Activated CD8-positive, alpha-beta memory T cell treated with anti-CD3 and anti-CD28 coated beads, Interleukin-2, amount 10 ng/mL, durations not matched to agents 7 days and 5 days (primary cell): Measurements from ENCODE around the gene PMEPA1. TPM values are rescaled to one million over a fixed set of nuclear protein-coding genes. Genes with fewer than 3 reads are reported as not detected.

Experiments used
- ATAC-seq: fragments of 150-1000 bp; cut with Tn5 transposase; one replicate; pipeline ENCODE4 v1.10.0; 2021; ENCODE audit warnings: moderate library complexity
- CTCF ChIA-PET: fragments of 350-600 bp; sonication (Branson Sonifier 250); formaldehyde crosslinking; loops from one replicate; lab custom pipeline; 2021; ENCODE audit warnings: antibody characterized with exemption; lab: Charles Lee
- DNase-seq: peaks from one replicate; pipeline ENCODE4 v3.0.0-alpha.2; 2020
- H3K27ac Mint-ChIP-seq: one replicate; pipeline ENCODE4 v1.8.0; 2021; ENCODE audit warnings: mild to moderate bottlenecking, mixed read lengths
- H3K27me3 Mint-ChIP-seq: one replicate; pipeline ENCODE4 v1.8.0; 2021; ENCODE audit warnings: mixed read lengths
- H3K36me3 Mint-ChIP-seq: one replicate; pipeline ENCODE4 v1.8.0; 2021; ENCODE audit warnings: mild to moderate bottlenecking, mixed read lengths
- H3K4me1 Mint-ChIP-seq: one replicate; pipeline ENCODE4 v1.8.0; 2021; ENCODE audit warnings: mixed read lengths
- H3K4me3 Mint-ChIP-seq: one replicate; pipeline ENCODE4 v1.8.0; 2021; ENCODE audit warnings: mild to moderate bottlenecking, moderate library complexity, mixed read lengths
- H3K9me3 Mint-ChIP-seq: one replicate; pipeline ENCODE4 v1.8.0; 2022; ENCODE audit warnings: low read depth, mixed read lengths
- total RNA-seq, 2 experiments: library from RNA; stranded (reverse); gene quantifications; one replicate each; pipeline ENCODE4 v1.2.3, GENCODE V29; 2021

Gene PMEPA1
- total RNA-seq, 2 experiments from 2014 or later = 0.20 to 1.2 TPM

DNA sequence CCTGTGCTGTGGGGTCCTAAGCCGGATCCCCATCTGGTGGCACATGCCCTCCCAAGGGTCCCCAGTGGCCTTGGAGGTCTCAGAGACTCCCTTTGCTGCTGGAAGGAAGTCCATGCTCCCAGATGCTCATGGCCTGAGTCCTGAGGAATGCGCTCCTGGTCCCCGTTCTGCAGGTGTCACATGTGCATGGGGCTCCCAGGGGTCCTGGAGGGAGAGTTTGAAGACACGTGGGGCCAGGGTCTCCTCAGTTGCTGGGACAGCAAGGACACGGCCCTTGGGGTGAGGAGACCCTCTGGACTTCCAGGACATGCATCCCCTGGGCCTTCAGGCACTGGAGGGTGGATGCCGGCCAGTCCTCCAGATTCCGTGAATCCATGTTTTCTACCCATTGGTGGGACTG is 101.3 kb downstream of the PMEPA1 start:
- Mint-ChIP-seq H3K36me3 (peaks cover 50% of the 10 kb centered on the region), H3K4me1 (peaks cover 24% of the 10 kb centered on the region), H3K27ac (no peak overlapping the region), H3K4me3 (no peak overlapping the region), H3K9me3 (no peaks in the 10 kb centered on the region), H3K27me3 (peaks cover 3% of the 10 kb centered on the region)
- no peak for DNase-seq
- CTCF ChIA-PET = interaction anchor here (0.7 kb wide), 1 partner anchor 14 kb away, joined by 3 read pairs; no protein-coding TSS in a partner anchor
- ATAC-seq = no peak

- peaks cover 43% of the 10 kb centered on the region for H3K36me3 Mint-ChIP-seq
Measured at GRCh38 chr20:57605878-57606277, 103.9 kb downstream of the PMEPA1 start.

DNA sequence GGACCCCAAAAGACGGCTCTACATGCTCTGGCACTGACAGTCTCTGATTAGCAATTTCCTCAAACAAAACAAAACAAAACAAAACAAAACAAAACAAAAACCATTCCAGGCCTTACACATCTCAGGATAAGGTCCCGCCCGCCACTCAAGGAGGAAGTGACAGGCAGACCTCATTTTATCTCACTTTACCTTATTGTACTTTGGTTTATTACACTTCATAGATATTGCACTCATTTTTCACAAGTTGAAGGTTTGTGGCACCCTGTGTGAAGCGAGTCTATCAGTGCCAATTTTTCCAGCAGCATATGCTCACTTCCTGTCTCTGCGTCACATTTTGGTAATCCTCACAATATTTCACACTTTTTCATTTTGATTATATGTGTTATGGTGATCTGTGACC is 104.8 kb downstream of the PMEPA1 start:
- H3K27me3 Mint-ChIP-seq = peaks cover 10% of the 10 kb centered on the region
- H3K36me3 Mint-ChIP-seq = peaks cover 37% of the 10 kb centered on the region
- CTCF ChIA-PET = interaction anchor here (0.7 kb wide), 1 partner anchor 14 kb away, joined by 3 read pairs; no protein-coding TSS in a partner anchor
- peaks cover 45% of the 10 kb centered on the region for H3K4me1 Mint-ChIP-seq
- no peak for DNase-seq
- peak; percentile 31 for ATAC-seq
- H3K9me3 Mint-ChIP-seq = no peaks in the 10 kb centered on the region
- no peak overlapping the region for H3K4me3 Mint-ChIP-seq
- no peak overlapping the region for H3K27ac Mint-ChIP-seq

More at GRCh38 chr20:57605878-57606277, 103.9 kb downstream of the PMEPA1 start:
- ATAC-seq (no peak), DNase-seq (no peak)
- CTCF ChIA-PET = interaction anchor here (0.8 to 2.9 kb wide), 6 partner anchors 9 to 217 kb away, joined by 3 to 16 read pairs (median 6); partner anchors contain the start of gene ZBP1
- Mint-ChIP-seq H3K27ac (no peak overlapping the region), H3K4me3 (no peak overlapping the region), H3K27me3 (peaks cover 9% of the 10 kb centered on the region), H3K9me3 (no peaks in the 10 kb centered on the region), H3K4me1 (peaks cover 37% of the 10 kb centered on the region)

DNA sequence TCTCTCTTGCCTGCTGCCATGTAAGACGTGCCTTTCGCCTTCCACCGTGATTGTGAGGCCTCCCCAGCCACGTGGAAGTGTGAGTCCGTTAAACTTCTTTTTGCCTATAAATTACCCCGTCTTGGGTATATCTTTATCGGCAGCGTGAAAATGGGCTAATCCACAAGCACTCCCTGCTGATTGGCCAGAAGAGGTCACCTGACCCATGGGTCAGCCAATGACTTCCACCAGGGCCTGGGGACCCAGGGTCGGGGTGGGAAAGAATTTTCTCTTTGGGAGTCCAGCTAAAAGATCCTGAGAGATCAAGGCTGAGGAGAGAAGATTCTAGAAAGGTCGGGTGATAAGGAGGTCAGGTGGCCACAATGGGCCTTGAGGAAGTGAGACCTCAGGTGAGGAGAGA is 106.7 kb downstream of the PMEPA1 start:
- Mint-ChIP-seq H3K9me3 (no peaks in the 10 kb centered on the region), H3K36me3 (peaks cover 23% of the 10 kb centered on the region), H3K27ac (no peak overlapping the region), H3K27me3 (peaks cover 27% of the 10 kb centered on the region), H3K4me3 (no peak overlapping the region), H3K4me1 (peaks cover 50% of the 10 kb centered on the region)
- ATAC-seq = no peak
- no peak for DNase-seq
- CTCF ChIA-PET = interaction anchor here (1.0 to 8.7 kb wide), 2 partner anchors 14 to 588 kb away, joined by 3 to 176 read pairs; partner anchors contain the start of gene ZBP1

DNA sequence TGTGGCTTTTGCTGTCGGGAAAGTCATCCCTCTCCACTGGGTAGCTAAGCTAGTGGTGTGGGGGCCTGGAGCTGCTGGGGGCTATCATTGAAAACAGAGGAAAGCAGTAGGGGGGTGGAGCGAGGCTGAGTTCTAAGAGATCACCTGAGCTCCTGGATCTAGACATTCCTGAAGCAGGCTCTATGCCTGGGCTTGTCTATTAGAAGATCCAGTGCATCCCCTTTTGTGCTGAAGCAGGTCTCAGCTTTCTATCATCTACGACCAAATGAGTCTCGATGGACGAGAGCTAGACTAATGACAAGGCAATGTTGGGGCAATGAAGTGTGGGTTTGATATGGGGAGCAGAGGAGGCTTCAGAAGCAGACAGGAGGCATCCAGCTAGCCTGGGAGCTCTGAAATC is 108.1 kb downstream of the PMEPA1 start:
- CTCF ChIA-PET = interaction anchor here (0.7 to 8.7 kb wide), 4 partner anchors 10 to 103 kb away, joined by 3 to 176 read pairs (median 3); partner anchors contain the start of gene ZBP1
- peaks cover 49% of the 10 kb centered on the region for H3K4me1 Mint-ChIP-seq
- DNase-seq (no peak), ATAC-seq (no peak)
- H3K27ac Mint-ChIP-seq = no peak overlapping the region
- H3K27me3 Mint-ChIP-seq = peaks cover 30% of the 10 kb centered on the region
- peaks cover 13% of the 10 kb centered on the region for H3K36me3 Mint-ChIP-seq
- H3K4me3 Mint-ChIP-seq = no peak overlapping the region
- H3K9me3 Mint-ChIP-seq = no peaks in the 10 kb centered on the region

GRCh38 chr20:57601211-57601570 is 108.6 kb downstream of the PMEPA1 start:
- Mint-ChIP-seq H3K27ac (peak overlapping the region; percentile 63), H3K9me3 (no peaks in the 10 kb centered on the region), H3K4me1 (peaks cover 45% of the 10 kb centered on the region), H3K36me3 (peaks cover 12% of the 10 kb centered on the region), H3K4me3 (no peak overlapping the region), H3K27me3 (peaks cover 30% of the 10 kb centered on the region)
- ATAC-seq (no peak), DNase-seq (no peak)
- CTCF ChIA-PET = interaction anchor here (0.9 to 8.7 kb wide), 3 partner anchors 16 to 103 kb away, joined by 3 to 176 read pairs (median 3); partner anchors contain the start of gene ZBP1

GRCh38 chr20:57600320-57601210 is 109.2 kb downstream of the PMEPA1 start:
- no peaks in the 10 kb centered on the region for H3K9me3 Mint-ChIP-seq
- no peak overlapping the region for H3K4me3 Mint-ChIP-seq
- peak overlapping the region; percentile 63 for H3K27ac Mint-ChIP-seq
- peaks cover 40% of the 10 kb centered on the region for H3K4me1 Mint-ChIP-seq
- ATAC-seq (peak; percentile 31), DNase-seq (peak; percentile 59)
- CTCF ChIA-PET = interaction anchor here (0.6 to 8.7 kb wide), 5 partner anchors 17 to 609 kb away, joined by 3 to 176 read pairs (median 3); partner anchors contain the start of gene ZBP1
- peaks cover 27% of the 10 kb centered on the region for H3K27me3 Mint-ChIP-seq
- H3K36me3 Mint-ChIP-seq = peaks cover 8% of the 10 kb centered on the region

DNA sequence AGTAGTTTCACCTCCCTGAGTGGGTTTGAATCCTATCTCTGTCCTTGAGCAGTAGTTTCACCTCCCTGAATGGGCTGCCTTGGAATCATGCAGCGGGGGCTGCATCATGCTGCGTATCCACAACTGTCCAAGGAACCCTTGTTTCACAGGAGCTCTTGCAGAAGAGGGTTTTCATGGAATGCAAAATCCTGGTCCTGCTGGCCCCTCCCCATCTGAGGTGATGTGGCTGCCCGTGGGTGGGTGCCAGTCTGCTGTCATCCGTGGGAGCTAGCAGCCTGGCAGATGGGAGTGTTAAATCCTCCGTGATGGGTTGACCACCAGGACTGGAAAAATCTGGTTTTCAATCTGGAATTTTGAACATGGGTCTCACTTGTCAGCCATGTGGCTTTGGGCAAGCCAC is 111.3 kb downstream of the PMEPA1 start:
- H3K36me3 Mint-ChIP-seq = peaks cover 1% of the 10 kb centered on the region
- DNase-seq = no peak
- CTCF ChIA-PET = interaction anchor here (3.7 to 8.7 kb wide), 3 partner anchors 19 to 488 kb away, joined by 15 to 176 read pairs (median 43); partner anchors contain the start of gene ZBP1
- H3K4me3 Mint-ChIP-seq = no peak overlapping the region
- H3K27me3 Mint-ChIP-seq = peaks cover 33% of the 10 kb centered on the region
- ATAC-seq = no peak
- H3K9me3 Mint-ChIP-seq = no peaks in the 10 kb centered on the region
- H3K4me1 Mint-ChIP-seq = peaks cover 26% of the 10 kb centered on the region
- no peak overlapping the region for H3K27ac Mint-ChIP-seq

Other genes starting within 250 kb of the PMEPA1 start
- not detected for gene CTCFL, start 184.9 kb downstream of the PMEPA1 start, total RNA-seq
- gene PCK1, start 148.9 kb downstream of the PMEPA1 start, total RNA-seq = not detected
- 10 to 100 TPM; 22.9 to 56.8 TPM for gene ZBP1, start 89.6 kb downstream of the PMEPA1 start, total RNA-seq